Retina (tissue), 1 donor: ENCODE results near the gene UBE2L3.
"Not testable (repeated sequence)": the region's sequence is repeated elsewhere in the genome, so short reads cannot be mapped to it uniquely, and the experiment has no call there.

Experiments used
- DNase-seq: peaks from one replicate; pipeline ENCODE4 v3.0.0-alpha.2; 2016

Gene UBE2L3

GRCh38 chr22:21603973-21604372, 36.5 kb downstream of the UBE2L3 start:
- DNase-seq = no peak

GRCh38 chr22:21605887-21606564, 38.5 kb downstream of the UBE2L3 start:
- no peak for DNase-seq

GRCh38 chr22:21606775-21607174, 39.3 kb downstream of the UBE2L3 start:
- no peak for DNase-seq

- DNase-seq = not testable (repeated sequence)
These were observed 42.1 kb downstream of the UBE2L3 start for GRCh38 chr22:21609556-21610157.

GRCh38 chr22:21611210-21611977, 43.9 kb downstream of the UBE2L3 start:
- DNase-seq = no peak

GRCh38 chr22:21612858-21613257, 45.3 kb downstream of the UBE2L3 start:
- no peak for DNase-seq

GRCh38 chr22:21613553-21614233, 46.2 kb downstream of the UBE2L3 start:
- no peak for DNase-seq

GRCh38 chr22:21615731-21616130, 48.2 kb downstream of the UBE2L3 start:
- no peak for DNase-seq

- not testable (repeated sequence) for DNase-seq
These were observed 49.8 kb downstream of the UBE2L3 start for GRCh38 chr22:21617337-21617736.

- no peak for DNase-seq
These were observed 53.5 kb downstream of the UBE2L3 start for GRCh38 chr22:21621025-21621424.

GRCh38 chr22:21622011-21622918, 54.8 kb downstream of the UBE2L3 start:
- peak; percentile 2 for DNase-seq

GRCh38 chr22:21622919-21623647, 55.6 kb downstream of the UBE2L3 start:
- no peak for DNase-seq

GRCh38 chr22:21623648-21623970, 56.1 kb downstream of the UBE2L3 start:
- DNase-seq = no peak

GRCh38 chr22:21624120-21624879, 56.8 kb downstream of the UBE2L3 start:
- no peak for DNase-seq

- no peak for DNase-seq
These were observed 57.6 kb downstream of the UBE2L3 start for GRCh38 chr22:21624880-21625791.

- DNase-seq = no peak
These were observed 58.7 kb downstream of the UBE2L3 start for GRCh38 chr22:21626073-21626734.

- no peak for DNase-seq
These were observed 59.4 kb downstream of the UBE2L3 start for GRCh38 chr22:21626735-21627469.
